ENCODE measurements around the gene TMEM258.

The TMEM258 gene

GRCh38 chr11:61754534-61755482 is 37.6 kb downstream of the TMEM258 start:
- DNase-seq, result peak; percentile 53

- no peak for DNase-seq
These were observed 38.7 kb downstream of the TMEM258 start for GRCh38 chr11:61753672-61754071.

- DNase-seq, result no peak
These were observed 39.4 kb downstream of the TMEM258 start for GRCh38 chr11:61752925-61753521.

- peak; percentile 71 for DNase-seq
These were observed 40.1 kb downstream of the TMEM258 start, which contains the start of gene MYRF for GRCh38 chr11:61752117-61752924. TSS of gene MYRF (plus strand) at chr11:61752636. CDS start at chr11:61752745, 109 bp downstream.

GRCh38 chr11:61751384-61751783 is 41.0 kb downstream of the TMEM258 start:
- no peak for DNase-seq

- DNase-seq, result no peak
These were observed 41.6 kb downstream of the TMEM258 start for GRCh38 chr11:61750631-61751273.

GRCh38 chr11:61749591-61750217 is 42.7 kb downstream of the TMEM258 start:
- no peak for DNase-seq

GRCh38 chr11:61747967-61748285 is 44.5 kb downstream of the TMEM258 start:
- no peak for DNase-seq

GRCh38 chr11:61747192-61747966 is 45.0 kb downstream of the TMEM258 start:
- DNase-seq, result peak; percentile 66

GRCh38 chr11:61746442-61747191 is 45.8 kb downstream of the TMEM258 start:
- no peak for DNase-seq

GRCh38 chr11:61745781-61746441 is 46.5 kb downstream of the TMEM258 start:
- no peak for DNase-seq

GRCh38 chr11:61744609-61745156 is 47.7 kb downstream of the TMEM258 start:
- DNase-seq, result no peak

GRCh38 chr11:61744181-61744580 is 48.2 kb downstream of the TMEM258 start:
- DNase-seq, result no peak

GRCh38 chr11:61743486-61744095 is 48.8 kb downstream of the TMEM258 start:
- no peak for DNase-seq

- DNase-seq, result peak; percentile 58
These were observed 50.0 kb downstream of the TMEM258 start for GRCh38 chr11:61742391-61742790.

GRCh38 chr11:61739966-61740365 is 52.4 kb downstream of the TMEM258 start:
- no peak for DNase-seq

GRCh38 chr11:61739413-61739812 is 53.0 kb downstream of the TMEM258 start:
- DNase-seq, result no peak
